ENCODE results near the gene TOMM6.
"Not testable (repeated sequence)": the region's sequence is repeated elsewhere in the genome, so short reads cannot be mapped to it uniquely, and the experiment has no call there.

The TOMM6 gene

GRCh38 chr6:41805830-41806774 is 18.6 kb downstream of the TOMM6 start:
- H3K36me3 Mint-ChIP-seq (ENCODE audit: low read depth), result peaks cover 9% of the 10 kb centered on the region
- H3K4me1 Mint-ChIP-seq, result no peaks in the 10 kb centered on the region
- H3K27ac Mint-ChIP-seq, result peak overlapping the region; percentile 68
- no peaks in the 10 kb centered on the region for H3K27me3 Mint-ChIP-seq (ENCODE audit: low read depth, poor library complexity)
- no peak for TF ChIP-seq CTCF (IDR thresholded peaks at IDR 0.05)
- no peak overlapping the region for H3K4me3 Mint-ChIP-seq
- no peaks in the 10 kb centered on the region for H3K9me3 Mint-ChIP-seq
- no peak for DNase-seq

- Mint-ChIP-seq H3K9me3 (no peaks in the 10 kb centered on the region), H3K27me3 (ENCODE audit: low read depth, poor library complexity) (no peaks in the 10 kb centered on the region), H3K36me3 (ENCODE audit: low read depth) (peaks cover 3% of the 10 kb centered on the region), H3K4me3 (no peak overlapping the region), H3K4me1 (no peaks in the 10 kb centered on the region), H3K27ac (no peak overlapping the region)
- no peak for TF ChIP-seq CTCF (IDR thresholded peaks at IDR 0.05)
- DNase-seq, result no peak
Observed at GRCh38 chr6:41811095-41811494, 23.6 kb downstream of the TOMM6 start.

GRCh38 chr6:41811946-41812345 is 24.5 kb downstream of the TOMM6 start:
- not testable (repeated sequence) for H3K36me3 Mint-ChIP-seq (ENCODE audit: low read depth); H3K27me3 Mint-ChIP-seq (ENCODE audit: low read depth, poor library complexity); H3K9me3 Mint-ChIP-seq; DNase-seq; H3K4me3 Mint-ChIP-seq; H3K4me1 Mint-ChIP-seq; H3K27ac Mint-ChIP-seq

- no peak overlapping the region for H3K4me3 Mint-ChIP-seq
- H3K27me3 Mint-ChIP-seq (ENCODE audit: low read depth, poor library complexity), result no peaks in the 10 kb centered on the region
- peak overlapping the region; percentile 66 for H3K27ac Mint-ChIP-seq
- no peaks in the 10 kb centered on the region for H3K9me3 Mint-ChIP-seq
- no peaks in the 10 kb centered on the region for H3K4me1 Mint-ChIP-seq
- DNase-seq, result no peak
- peaks cover 6% of the 10 kb centered on the region for H3K36me3 Mint-ChIP-seq (ENCODE audit: low read depth)
- TF ChIP-seq CTCF (IDR thresholded peaks at IDR 0.05), result no peak
Observed at GRCh38 chr6:41813469-41813868, 26.0 kb downstream of the TOMM6 start.

- Mint-ChIP-seq H3K27me3 (ENCODE audit: low read depth, poor library complexity) (no peaks in the 10 kb centered on the region), H3K4me3 (no peak overlapping the region), H3K4me1 (no peaks in the 10 kb centered on the region), H3K36me3 (ENCODE audit: low read depth) (peaks cover 6% of the 10 kb centered on the region), H3K27ac (no peak overlapping the region), H3K9me3 (no peaks in the 10 kb centered on the region)
- DNase-seq, result no peak
- no peak for TF ChIP-seq CTCF (IDR thresholded peaks at IDR 0.05)
Observed at GRCh38 chr6:41813956-41814355, 26.5 kb downstream of the TOMM6 start.

GRCh38 chr6:41814629-41815028 is 27.1 kb downstream of the TOMM6 start:
- Mint-ChIP-seq H3K27ac (no peak overlapping the region), H3K4me1 (no peaks in the 10 kb centered on the region), H3K4me3 (no peak overlapping the region), H3K36me3 (ENCODE audit: low read depth) (peaks cover 6% of the 10 kb centered on the region), H3K9me3 (no peaks in the 10 kb centered on the region), H3K27me3 (ENCODE audit: low read depth, poor library complexity) (no peaks in the 10 kb centered on the region)
- TF ChIP-seq CTCF (IDR thresholded peaks at IDR 0.05), result no peak
- DNase-seq, result no peak

All from nephron progenitor cell (in vitro differentiated cells).